ENCODE measurements around the gene STARD13. TPM values are rescaled to one million over a fixed set of nuclear protein-coding genes. Genes with fewer than 3 reads are reported as not detected.

STARD13 gene
- total RNA-seq, 1 experiment from 2014 or later = 4.1 TPM

DNA sequence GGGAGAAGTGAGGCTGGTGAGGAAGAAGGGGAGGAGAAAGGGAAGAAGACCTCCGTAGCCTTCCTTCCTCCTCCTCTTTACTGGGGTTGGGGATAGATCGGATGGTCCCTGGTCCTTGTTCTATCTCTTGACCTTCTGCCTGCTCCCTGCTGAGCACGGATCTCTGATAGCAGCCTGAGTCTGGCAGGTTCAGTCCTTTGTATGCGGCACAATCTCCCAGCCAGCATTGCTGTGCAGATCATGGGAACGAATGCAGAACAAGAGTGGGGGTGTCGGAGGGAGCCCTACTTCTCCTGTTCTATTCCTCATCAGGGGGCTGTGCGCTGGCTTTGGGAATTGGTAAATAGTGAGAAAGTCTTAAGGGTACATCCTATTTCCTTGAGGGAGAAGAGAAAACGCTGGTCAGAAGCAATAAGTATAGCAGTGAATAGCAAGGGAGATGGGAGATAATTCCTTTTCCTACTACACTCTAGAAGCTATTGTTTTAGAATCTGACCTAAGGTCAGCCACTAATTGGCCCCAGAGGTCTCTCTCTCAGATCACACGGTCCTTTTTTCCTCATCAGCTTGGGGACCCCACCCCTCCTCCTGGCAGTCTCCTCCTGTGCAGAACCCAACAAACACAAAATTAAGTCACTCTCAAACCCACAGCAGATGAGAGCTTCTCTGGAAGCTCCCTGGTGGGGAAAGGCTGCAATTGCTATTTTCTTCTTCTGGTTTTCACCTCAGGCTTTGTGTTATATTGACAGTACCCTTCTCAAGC is 228.4 kb downstream of the STARD13 start:
- DNase-seq (ENCODE audit: low read depth, low spot score) = no peak
- H3K27ac ChIP-seq (ENCODE audit: low read depth, low read length) = no peak overlapping the region

More for the DNA sequence above, 228.4 kb downstream of the STARD13 start:
- H3K36me3 ChIP-seq (ENCODE audit: control insufficient read depth in 1 of 2, insufficient read depth in 2 of 2, low read length in 2 of 2) = no peaks in the 10 kb centered on the region
- intact Hi-C loops (cut with micrococcal nuclease) = no loop called here
- H3K9ac ChIP-seq (ENCODE audit: low read length) = no peak overlapping the region
- H3K9me2 ChIP-seq (ENCODE audit: insufficient read depth) = no peaks in the 10 kb centered on the region
- ATAC-seq = peak; percentile 88
- no peaks in the 10 kb centered on the region for H3K27me3 ChIP-seq (ENCODE audit: insufficient read depth, low read length)
- no peak overlapping the region for H3K4me3 ChIP-seq (replicated peaks in 1 of 2; ENCODE audit: low read depth in 1 of 2, low read length in 2 of 2)
- ChIA-PET POLR2A (no interaction called here), RAD21 (ENCODE audit: low non-redundant PET in 1 of 2, low total read pairs in 2 of 2, uncharacterized antibody in 2 of 2, unreplicated experiment in 2 of 2) (no interaction called here), CTCF (interaction anchor here (0.6 to 1.0 kb wide), 4 partner anchors 8 to 476 kb away, joined by 3 read pairs; no protein-coding TSS in a partner anchor)
- H4K20me1 ChIP-seq (ENCODE audit: insufficient read depth) = no peaks in the 10 kb centered on the region
- BruUV-seq (replicated peaks) = no TSS peak
- H2AFZ ChIP-seq (ENCODE audit: low read depth, low read length, poor library complexity, severe bottlenecking) = peak overlapping the region; percentile 55
- H3K9me3 ChIP-seq (ENCODE audit: control insufficient read depth in 1 of 2, insufficient read depth in 1 of 2, low read depth in 1 of 2, low read length in 2 of 2) = no peaks in the 10 kb centered on the region
- H3K4me2 ChIP-seq (ENCODE audit: low read length) = no peak overlapping the region
- H3K79me2 ChIP-seq (ENCODE audit: insufficient read depth, low read length) = no peaks in the 10 kb centered on the region
- H3K4me1 ChIP-seq (ENCODE audit: control insufficient read depth in 1 of 2, insufficient read depth in 2 of 2, low read length in 2 of 2) = no peaks in the 10 kb centered on the region; a peak in 1 of 4 replicates
- TF ChIP-seq, protein P1, sequence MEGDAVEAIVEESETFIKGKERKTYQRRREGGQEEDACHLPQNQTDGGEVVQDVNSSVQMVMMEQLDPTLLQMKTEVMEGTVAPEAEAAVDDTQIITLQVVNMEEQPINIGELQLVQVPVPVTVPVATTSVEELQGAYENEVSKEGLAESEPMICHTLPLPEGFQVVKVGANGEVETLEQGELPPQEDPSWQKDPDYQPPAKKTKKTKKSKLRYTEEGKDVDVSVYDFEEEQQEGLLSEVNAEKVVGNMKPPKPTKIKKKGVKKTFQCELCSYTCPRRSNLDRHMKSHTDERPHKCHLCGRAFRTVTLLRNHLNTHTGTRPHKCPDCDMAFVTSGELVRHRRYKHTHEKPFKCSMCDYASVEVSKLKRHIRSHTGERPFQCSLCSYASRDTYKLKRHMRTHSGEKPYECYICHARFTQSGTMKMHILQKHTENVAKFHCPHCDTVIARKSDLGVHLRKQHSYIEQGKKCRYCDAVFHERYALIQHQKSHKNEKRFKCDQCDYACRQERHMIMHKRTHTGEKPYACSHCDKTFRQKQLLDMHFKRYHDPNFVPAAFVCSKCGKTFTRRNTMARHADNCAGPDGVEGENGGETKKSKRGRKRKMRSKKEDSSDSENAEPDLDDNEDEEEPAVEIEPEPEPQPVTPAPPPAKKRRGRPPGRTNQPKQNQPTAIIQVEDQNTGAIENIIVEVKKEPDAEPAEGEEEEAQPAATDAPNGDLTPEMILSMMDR (IDR thresholded peaks at IDR 0.05 in 2 of 3, conservative IDR thresholded peaks at IDR 0.05 in 1 of 3; ENCODE audit: borderline replicate concordance in 1 of 3, insufficient read depth in 1 of 3, low read depth in 2 of 3, low read length in 2 of 3) = peak in 2 of 3 experiments; percentile 49 to 50; a peak in 4 of 6 replicates
- TF ChIP-seq, protein P2, sequence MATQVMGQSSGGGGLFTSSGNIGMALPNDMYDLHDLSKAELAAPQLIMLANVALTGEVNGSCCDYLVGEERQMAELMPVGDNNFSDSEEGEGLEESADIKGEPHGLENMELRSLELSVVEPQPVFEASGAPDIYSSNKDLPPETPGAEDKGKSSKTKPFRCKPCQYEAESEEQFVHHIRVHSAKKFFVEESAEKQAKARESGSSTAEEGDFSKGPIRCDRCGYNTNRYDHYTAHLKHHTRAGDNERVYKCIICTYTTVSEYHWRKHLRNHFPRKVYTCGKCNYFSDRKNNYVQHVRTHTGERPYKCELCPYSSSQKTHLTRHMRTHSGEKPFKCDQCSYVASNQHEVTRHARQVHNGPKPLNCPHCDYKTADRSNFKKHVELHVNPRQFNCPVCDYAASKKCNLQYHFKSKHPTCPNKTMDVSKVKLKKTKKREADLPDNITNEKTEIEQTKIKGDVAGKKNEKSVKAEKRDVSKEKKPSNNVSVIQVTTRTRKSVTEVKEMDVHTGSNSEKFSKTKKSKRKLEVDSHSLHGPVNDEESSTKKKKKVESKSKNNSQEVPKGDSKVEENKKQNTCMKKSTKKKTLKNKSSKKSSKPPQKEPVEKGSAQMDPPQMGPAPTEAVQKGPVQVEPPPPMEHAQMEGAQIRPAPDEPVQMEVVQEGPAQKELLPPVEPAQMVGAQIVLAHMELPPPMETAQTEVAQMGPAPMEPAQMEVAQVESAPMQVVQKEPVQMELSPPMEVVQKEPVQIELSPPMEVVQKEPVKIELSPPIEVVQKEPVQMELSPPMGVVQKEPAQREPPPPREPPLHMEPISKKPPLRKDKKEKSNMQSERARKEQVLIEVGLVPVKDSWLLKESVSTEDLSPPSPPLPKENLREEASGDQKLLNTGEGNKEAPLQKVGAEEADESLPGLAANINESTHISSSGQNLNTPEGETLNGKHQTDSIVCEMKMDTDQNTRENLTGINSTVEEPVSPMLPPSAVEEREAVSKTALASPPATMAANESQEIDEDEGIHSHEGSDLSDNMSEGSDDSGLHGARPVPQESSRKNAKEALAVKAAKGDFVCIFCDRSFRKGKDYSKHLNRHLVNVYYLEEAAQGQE (IDR thresholded peaks at IDR 0.05; ENCODE audit: low read depth) = no peak
- TF ChIP-seq SRF (IDR thresholded peaks at IDR 0.05; ENCODE audit: low read depth) (no peak), TCF7L2 (IDR thresholded peaks at IDR 0.05; ENCODE audit: borderline replicate concordance, extremely low read depth, insufficient read depth, insufficient read length) (no peak), EZH2 (IDR thresholded peaks at IDR 0.05) (no peak), ZFX (IDR thresholded peaks at IDR 0.05) (no peak), POLR2A (IDR thresholded peaks at IDR 0.05; ENCODE audit: borderline replicate concordance, extremely low read depth, insufficient read depth, insufficient read length) (no peak), CBX3 (IDR thresholded peaks at IDR 0.05; ENCODE audit: low read depth) (no peak), SP1 (IDR thresholded peaks at IDR 0.05; ENCODE audit: low read depth) (no peak), YY1 (IDR thresholded peaks at IDR 0.05; ENCODE audit: extremely low read depth, insufficient replicate concordance, low read depth, low read length) (no peak), EGR1 (IDR thresholded peaks at IDR 0.05; ENCODE audit: low read depth) (no peak), RAD21 (IDR thresholded peaks at IDR 0.05; ENCODE audit: low read depth) (peak; percentile 28; the same call in 1 of the 2 replicates)
- TF ChIP-seq, protein P3, sequence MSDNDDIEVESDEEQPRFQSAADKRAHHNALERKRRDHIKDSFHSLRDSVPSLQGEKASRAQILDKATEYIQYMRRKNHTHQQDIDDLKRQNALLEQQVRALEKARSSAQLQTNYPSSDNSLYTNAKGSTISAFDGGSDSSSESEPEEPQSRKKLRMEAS (IDR thresholded peaks at IDR 0.05) = no peak
